Skin epidermis (tissue), 12 donors: ENCODE data around the gene CLIP4.
"Not testable (repeated sequence)": the region's sequence is repeated elsewhere in the genome, so short reads cannot be mapped to it uniquely, and the experiment has no call there.

ENCODE experiments used
- H3K27ac ChIP-seq, 21 experiments: fragments of 200-600 bp; sonication (generic) in 11 of 21; one replicate each; pipeline ENCODE4 v1.5.0; 2020; ENCODE audit warnings: mild to moderate bottlenecking in 3 of 21, inconsistent platforms in 2 of 21, moderate library complexity in 2 of 21
- H3K4me3 ChIP-seq, 7 experiments: fragments of 200-600 bp; sonication (generic) in 2 of 7; one replicate each; pipeline ENCODE4 v1.5.0; 2020; ENCODE audit warnings: inconsistent platforms in 2 of 7, mild to moderate bottlenecking in 2 of 7, moderate library complexity in 1 of 7

CLIP4 gene, protein sequence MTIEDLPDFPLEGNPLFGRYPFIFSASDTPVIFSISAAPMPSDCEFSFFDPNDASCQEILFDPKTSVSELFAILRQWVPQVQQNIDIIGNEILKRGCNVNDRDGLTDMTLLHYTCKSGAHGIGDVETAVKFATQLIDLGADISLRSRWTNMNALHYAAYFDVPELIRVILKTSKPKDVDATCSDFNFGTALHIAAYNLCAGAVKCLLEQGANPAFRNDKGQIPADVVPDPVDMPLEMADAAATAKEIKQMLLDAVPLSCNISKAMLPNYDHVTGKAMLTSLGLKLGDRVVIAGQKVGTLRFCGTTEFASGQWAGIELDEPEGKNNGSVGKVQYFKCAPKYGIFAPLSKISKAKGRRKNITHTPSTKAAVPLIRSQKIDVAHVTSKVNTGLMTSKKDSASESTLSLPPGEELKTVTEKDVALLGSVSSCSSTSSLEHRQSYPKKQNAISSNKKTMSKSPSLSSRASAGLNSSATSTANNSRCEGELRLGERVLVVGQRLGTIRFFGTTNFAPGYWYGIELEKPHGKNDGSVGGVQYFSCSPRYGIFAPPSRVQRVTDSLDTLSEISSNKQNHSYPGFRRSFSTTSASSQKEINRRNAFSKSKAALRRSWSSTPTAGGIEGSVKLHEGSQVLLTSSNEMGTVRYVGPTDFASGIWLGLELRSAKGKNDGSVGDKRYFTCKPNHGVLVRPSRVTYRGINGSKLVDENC

DNA sequence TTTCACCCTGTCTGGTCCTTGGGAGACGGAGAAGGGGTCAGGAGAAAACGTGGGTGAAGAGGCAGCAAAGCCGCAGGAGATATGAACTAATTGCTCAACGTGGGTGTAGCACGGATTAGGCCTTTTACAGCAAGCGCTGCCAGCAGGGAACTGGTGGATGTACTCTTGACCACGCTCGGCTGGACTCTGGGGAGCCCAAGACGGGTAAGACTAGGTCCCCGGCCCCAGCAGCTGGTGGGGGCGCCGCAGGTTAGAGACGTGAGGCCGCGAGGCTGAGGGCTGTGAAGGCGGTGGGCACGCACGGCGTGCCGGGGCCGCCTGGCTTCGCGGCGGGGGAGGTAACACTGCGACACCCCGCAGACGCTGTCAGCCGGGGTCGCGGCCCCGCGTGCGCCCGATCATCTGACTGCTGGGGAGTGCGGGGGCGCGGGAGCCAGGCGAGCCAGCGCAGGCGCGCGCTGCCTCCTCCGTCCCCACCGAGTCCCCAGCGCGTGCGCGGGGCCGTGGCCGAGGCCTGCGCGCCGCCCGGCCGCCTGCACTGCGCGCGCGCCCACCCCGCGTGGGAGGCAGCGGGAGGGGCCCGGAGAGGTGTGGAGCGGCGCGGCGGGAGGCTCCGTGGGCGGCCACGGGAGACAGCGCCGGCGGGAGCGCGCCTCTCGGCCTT, at the start of gene CLIP4:
Gene CLIP4 (plus strand): TSS at position 470 of the 664 bp plus-strand sequence. CDS start 5,974 bp downstream, outside the sequence.
- peak within 1 kb of the TSS; percentile 62 to 85 (median 69) for H3K4me3 ChIP-seq
- H3K27ac ChIP-seq: peak within 1 kb of the TSS; percentile 67 to 98 (median 95)

DNA sequence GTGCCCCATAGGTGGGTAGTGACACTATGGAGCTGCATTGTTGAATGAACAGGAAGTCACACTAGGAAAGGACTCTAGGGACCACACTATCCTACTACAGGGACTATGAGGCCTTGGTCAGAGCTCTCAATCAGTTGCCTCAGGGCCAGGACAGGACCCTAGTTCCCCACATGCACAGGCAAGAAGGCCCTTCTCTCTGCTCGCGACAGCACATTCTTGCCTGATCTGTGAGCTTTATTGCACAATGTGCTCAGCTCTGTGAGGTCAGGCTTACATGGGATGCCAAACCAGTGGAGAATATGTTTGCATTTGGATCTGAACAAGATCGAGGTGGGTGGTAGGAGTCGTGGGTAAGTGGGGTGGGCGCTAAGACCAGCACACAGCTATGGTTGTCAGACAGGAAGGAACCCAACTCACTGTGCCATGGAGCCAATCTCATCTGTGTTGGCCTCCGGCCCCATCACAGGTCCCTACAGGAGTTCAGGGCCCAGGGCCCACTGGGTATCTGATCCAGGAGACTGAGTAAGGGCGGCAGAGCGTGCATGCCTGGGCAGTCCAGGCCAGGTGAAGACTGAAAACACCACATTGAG, 48.8 kb upstream of the CLIP4 start:
- H3K27ac ChIP-seq: peak overlapping the region in 20 of 21 experiments; percentile 35 to 89 (median 81)
- H3K4me3 ChIP-seq: no peak overlapping the region

DNA sequence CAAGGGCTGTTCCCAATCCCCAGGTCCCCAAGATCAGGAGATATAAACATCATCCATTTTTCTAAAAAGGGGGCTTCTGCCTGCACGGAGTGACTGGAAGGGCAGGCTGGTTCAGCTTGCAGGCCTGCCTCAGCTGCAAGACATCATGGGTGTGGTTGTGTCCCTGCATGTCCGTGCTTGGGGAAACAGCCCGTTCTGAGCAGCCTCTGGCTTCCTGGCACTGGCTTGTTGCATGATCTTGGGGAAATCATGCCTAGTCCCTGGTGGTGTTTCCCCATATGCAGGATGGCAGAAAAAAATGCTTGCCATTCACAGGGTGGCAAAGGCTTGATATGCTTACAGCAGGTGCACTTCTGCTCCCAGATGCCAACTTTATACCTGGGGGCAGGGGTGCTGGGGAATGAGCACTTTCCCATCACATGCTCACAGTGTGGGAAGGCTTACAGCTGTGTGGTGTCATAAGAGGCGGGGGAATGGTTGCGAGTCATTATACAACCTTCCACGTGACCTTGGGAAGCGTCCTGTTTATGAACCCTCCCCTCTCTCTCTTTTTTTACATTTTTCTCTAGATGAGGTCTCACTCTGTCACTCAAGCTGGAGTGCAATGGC, 48.1 kb upstream of the CLIP4 start:
- H3K27ac ChIP-seq: peak overlapping the region in 20 of 21 experiments; percentile 35 to 89 (median 81)
- H3K4me3 ChIP-seq: no peak overlapping the region

DNA sequence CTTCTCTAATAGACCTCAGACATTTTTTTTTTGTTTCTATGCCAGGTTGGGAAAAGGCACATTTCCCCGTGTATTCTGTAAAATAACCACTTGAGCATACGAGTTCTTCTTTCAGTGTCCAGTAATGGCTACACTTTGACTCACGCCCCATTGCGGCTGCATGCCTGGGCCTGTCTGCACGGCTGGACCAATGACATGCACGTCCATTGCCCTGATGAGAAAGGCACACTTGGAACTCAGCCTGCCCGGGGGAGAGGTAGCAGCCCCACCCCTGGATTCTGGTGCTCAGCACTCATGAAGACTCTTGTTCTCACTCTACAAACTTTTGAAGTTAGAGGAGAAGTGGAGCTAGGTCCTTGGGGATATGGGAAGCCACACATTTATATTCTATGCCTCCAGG, 46.7 kb upstream of the CLIP4 start:
- Histone ChIP-seq H3K27ac (peak overlapping the region in 1 of 21 experiments; percentile 89), H3K4me3 (no peak overlapping the region)

DNA sequence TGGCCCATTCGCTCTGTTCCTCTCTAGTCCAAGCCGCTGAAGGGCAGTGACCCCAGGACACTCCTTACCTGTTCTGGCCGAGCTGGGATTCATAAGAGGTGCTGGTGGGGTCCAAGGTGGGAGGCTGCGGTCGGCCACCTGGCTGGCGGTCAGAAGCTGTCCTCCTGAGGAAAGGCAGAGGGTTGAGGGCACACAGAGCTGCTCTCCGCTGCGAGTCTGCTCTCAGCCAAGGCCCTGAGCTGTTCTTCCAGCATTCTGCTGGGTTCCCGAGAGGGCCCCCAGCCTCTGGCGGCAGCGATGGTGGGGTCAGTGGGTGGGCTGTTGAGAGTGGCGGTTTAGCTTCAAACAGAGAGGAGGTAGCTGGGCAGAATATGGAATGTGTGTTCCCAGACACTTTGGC, 44.7 kb upstream of the CLIP4 start:
- H3K27ac ChIP-seq: no peak overlapping the region
- no peak overlapping the region for H3K4me3 ChIP-seq

DNA sequence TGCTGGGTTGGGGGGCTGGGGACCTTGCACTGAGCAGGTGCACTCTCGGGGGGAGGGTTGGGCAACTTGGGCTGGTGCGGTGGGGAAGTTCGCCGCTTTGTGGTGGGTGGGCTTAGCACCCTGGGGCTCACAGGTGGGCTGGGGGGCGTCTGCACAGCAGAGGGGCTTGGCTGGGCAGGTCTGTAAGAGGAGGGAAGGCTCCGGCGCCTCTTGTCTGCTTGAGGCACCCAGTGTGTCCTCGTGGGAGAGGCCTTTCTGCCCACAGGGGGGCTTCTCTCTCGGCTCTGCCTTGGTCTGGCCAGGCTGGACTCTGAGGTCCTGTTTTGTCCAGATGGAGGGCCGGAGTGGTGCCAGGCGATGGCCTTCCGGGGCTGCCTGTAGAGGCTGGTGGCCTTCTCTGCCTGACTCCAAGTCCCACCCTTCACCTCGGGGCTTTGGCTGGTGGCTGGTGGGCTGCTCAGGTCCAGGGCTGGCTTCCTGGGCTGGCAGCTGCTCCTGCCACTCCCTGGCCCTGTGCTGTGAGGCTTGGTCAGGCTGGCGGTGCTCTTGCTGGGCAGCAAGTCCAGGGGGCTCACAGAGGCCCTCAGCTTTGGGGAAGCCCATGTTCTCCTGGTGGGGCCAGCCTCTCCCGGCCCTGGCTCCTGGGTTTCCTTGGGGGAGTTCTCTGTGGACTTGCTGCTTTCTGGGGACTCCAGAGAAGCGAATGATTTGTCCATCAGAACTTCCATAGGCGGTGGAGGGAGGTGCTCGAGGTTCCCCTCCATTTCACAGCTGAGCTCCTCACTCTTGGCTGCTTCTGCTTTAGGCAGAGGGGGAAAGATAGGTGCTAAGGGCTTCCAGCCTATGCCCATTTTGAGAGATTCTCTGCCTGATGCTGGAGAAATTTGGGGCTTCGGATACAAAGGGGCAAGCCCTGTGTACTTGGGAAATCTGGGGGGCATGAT, 43.9 kb upstream of the CLIP4 start:
- H3K27ac ChIP-seq: no peak overlapping the region
- H3K4me3 ChIP-seq: no peak overlapping the region

DNA sequence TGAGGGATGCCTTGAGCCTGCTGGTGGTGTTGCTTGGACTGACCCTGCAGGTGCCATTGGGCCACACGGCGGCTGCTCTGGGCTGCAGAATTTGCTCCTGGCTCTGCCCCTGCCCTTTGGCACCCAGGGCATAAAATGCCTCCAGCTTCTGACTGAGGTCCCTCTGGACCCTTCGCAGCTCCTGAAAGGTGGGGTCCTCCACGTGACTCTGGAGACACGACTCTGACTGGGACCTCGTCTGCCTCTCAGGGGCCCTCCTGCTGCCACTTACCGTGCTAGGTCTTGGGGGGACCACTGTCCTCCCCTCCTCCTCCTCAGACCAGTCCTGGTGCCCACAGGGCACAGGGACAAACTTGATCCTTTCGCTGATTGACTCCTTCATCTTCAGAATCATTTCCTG, 43.0 kb upstream of the CLIP4 start:
- no peak overlapping the region for H3K4me3 ChIP-seq
- no peak overlapping the region for H3K27ac ChIP-seq

DNA sequence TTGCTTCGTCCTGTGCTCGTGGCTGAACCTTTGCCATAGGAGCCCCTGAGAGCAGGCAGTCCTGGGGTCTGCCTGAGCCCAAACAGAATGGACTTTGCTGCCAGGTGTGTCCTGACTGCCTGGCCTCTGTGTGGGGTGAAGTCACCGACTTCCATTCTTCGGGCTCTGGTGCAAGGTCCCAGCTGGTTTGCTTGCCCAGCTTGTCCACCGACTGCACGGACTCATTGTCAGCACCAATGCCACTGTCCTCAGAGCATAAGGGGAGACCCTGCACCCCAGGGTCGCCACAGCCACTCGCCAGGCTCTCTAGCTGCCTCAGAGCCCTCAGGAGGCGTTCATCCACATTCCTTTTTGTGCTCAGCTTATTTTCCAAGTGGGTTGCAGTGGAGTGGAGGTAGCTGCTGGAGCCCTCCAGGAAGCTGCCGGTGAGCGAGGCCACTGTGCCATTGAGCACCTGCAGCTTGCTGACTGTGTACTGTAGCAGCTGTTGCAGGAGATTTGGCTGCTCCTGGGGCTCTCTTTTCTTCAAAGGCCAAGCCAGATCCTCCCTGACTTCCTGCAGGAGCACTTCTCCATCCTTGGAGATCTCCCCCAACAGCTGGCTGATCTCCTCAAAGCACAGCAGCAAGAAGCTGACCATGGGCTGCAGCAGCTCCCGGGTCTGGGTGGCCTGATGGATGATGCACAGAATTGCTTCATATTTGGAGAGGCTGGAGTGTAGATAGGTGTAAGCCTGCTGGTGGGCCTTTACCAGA, 42.1 kb upstream of the CLIP4 start:
- H3K27ac ChIP-seq: no peak overlapping the region
- no peak overlapping the region for H3K4me3 ChIP-seq

DNA sequence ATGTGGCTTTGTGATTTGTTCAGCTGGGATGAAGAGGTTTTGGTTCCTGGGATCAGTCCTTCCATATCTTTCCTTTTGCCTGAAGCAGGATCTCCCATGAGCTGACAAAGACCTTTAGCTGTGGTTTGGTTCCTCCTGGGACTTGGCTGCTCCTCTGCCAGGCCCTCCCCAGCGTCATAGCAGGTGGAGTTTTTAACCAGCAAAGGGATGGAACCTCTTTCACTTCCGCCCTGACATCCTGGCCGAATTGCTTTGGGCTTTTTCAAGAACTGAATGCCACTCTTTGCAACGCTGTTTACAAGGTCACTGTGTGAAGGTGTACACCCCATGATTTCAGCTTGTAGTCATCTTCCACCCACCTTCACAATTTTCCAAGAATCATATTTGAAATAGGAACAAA, 41.3 kb upstream of the CLIP4 start:
- Histone ChIP-seq H3K27ac (no peak overlapping the region), H3K4me3 (no peak overlapping the region)

DNA sequence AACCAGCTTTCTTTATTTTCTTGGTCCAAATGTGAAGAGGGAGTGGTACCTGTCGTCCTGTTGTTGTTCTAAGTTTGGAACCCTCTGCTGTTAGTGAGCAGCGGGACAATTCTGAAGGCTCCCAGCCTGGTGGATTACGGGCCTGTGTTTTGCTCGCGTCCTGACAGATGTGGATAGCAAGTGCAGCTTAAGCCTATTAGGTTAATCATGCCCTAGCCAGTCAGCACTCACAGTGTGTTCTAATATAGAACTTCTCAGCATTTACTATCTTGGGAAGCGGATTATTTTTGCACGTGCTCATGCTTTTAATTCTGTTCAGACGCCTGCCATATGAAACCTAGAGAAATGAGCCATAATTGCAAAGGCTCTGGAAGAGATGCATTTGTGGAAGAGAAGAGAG, 40.8 kb upstream of the CLIP4 start, which contains the start of gene PCARE:
Gene PCARE (minus strand): TSS at position 113 of the 400 bp plus-strand sequence. CDS start 262 bp downstream, outside the sequence.
- no peak within 1 kb of the TSS for H3K4me3 ChIP-seq
- no peak within 1 kb of the TSS for H3K27ac ChIP-seq

DNA sequence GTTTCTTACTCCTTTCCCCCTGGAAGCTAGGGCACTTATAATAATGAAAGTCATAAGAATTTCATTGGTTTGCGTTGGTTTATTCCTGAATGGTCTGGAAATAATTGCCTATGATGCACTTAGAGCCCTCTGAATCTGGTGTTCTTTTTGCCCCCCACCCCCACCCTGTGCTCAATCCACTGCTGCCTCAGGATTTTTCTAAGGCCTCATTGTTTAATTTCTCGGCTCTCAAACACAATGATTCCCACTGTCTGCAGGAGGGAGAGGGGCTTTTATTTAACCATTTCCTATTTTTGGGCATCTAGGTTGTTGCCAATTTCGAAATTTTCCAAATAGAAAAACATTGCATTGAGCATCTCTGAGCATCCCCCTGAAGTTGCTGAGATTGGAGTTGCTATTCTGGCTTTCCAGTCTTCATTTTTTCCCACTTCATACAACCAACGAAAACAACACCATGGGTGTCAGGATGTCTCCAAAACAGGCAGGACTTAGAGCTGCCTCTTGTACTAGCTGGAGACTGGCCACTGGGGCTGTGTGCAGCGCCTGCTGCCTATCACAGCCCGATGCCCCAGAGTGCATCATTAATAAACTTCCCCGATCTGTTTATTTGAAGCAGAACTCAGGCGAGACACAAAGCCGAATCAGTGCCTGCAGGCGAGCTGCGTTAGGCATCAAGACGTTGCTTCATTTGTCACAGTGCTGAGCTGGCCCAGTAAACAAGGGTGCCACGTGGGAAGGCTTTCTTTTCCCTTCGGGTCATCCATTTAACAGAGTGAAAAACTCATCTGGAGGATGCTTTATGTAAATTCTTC, 39.1 kb upstream of the CLIP4 start:
- H3K4me3 ChIP-seq: no peak overlapping the region
- H3K27ac ChIP-seq: no peak overlapping the region

DNA sequence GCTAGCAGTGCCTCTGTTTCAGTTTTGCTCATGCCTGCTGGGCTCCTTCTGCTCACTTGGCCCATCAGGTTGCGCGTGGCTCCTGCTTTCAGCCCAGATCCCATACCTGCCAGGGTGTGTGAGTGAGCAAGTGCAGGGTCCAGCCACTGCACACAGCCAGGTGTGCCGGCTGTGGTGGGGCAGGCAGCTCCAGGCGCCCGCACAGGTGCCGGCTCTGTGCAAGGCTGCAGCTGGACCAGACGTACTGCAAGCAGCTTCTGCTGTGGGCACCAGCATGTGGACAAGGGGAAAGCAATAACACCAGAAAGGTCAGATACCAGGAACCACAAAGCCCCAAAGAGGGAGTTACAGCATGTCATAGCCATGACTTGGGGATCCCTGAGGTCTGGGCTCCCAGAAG, 35.3 kb upstream of the CLIP4 start:
- Histone ChIP-seq H3K4me3 (no peak overlapping the region), H3K27ac (no peak overlapping the region)

DNA sequence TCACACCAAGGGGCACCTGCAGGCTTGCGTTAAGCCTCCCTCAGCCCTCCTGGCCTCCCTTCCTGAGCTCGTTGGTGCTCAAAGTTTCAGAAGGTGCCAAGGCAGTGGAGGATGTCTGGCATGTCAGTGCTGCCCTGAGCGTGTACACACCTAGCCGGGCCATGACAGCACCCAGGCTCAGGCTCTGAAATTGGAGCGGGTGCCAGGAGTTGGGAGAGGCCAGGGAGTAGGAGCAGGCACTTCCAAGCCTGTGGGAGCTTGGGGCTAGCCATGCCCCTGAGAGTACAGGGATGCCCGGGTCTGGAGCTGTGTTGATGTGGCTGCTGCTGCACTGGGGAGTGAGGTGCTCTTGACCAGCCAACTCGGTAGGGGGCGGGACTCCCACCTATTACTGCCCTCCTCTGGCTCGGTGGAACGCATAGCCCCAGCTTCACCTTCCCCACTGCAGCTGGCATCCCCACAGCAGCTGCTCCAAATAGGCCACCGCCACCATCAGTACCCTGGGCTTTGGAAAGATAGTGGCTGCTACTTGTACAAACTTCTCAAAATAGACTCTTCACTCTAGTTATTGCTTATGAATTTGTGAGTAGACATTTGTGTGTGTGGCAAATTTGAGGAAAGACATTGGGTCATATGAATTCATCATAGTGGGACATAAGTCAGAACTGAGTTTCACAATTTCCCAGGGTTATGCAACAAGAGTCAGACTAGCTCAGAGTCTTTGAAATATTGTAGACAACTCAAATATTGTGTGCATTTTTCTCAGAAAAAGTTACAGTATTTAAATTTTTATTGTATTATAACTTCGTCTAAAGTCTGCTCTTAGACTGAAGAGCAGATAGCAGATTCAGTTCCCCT, 34.1 kb upstream of the CLIP4 start:
- no peak overlapping the region for H3K27ac ChIP-seq

DNA sequence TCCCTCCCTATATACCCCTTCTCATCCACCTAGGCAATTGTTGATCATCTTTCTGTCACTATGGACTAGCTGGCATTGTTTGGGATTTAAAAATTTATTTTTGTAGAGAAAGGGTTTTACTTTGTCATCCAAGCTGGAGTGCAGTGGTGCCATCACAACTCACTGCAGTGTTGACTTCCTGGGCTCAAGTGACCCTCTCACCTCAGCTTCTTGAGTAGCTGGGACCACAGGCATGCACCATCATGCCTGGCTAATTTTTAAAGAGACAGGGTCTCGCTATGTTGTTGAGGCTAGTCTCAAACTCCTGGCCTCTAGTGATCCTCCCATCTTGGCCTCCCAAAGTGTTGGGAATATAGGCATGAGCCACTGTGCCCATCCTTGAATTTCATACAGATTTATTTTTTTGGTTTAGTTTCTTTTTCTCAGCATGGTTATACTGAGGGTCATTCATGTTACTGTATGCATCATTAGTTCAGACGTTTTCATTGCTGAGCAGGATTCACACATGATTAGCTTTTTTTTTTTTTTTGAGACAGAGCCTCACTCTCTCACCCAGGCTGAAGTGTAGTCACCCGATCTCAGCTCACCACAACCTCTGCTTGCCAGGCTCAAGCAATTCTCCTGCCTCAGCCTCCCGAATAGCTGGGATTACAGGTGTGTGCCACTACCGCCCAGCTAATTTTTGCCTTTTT, 32.3 kb upstream of the CLIP4 start:
- no peak overlapping the region for H3K4me3 ChIP-seq
- H3K27ac ChIP-seq: no peak overlapping the region

More for the DNA sequence above, 34.1 kb upstream of the CLIP4 start:
- no peak overlapping the region for H3K4me3 ChIP-seq

DNA sequence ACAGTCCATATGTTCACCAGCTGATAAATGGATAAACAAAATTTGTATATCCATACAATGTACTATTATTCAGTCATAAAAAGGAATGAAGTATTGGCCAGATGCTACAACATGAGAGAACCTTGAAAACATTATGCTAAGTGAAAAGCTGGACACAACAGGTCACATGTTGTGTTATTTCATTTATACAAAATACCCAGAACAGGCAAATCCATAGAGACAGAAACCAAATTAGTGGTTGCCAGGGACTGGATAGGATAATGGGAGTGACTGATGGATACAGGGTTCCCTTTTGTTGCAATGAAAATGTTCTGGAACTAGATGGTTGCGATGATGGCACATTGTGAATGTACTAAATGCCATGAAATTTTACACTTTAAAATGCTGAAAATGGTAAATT, 30.7 kb upstream of the CLIP4 start:
- no peak overlapping the region for H3K27ac ChIP-seq

DNA sequence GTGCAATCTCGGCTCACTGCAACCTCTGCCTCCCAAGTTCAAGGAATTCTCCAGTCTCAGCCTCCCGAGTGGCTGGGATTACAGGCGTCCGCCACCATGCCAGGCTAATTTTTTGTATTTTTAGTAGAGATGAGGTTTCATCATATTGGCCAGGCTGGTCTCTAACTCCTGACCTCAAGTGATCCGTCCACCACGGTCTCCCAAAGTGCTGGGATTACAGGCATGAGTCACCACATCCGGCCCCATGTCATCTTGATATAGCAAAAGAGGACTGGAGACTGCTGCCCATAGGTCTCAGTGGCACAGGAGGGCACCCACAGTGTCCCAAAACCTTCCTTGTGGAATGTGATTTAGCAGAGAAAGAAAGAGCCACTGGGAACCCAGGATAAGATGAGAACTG, 24.9 kb upstream of the CLIP4 start:
- H3K27ac ChIP-seq, H3K4me3 ChIP-seq: not testable (repeated sequence)

More for the DNA sequence above, 30.7 kb upstream of the CLIP4 start:
- H3K4me3 ChIP-seq: no peak overlapping the region
